HG03575 (cell line): Measurements from ENCODE around the gene EIF4EBP2.

Experiments used
- ATAC-seq: cut with Tn5 transposase; IDR thresholded peaks from one replicate; pipeline ENCODE4 v1.9.1; 2021; ENCODE audit not compliant: unreplicated experiment, insufficient number of reproducible peaks, low FRiP score; ENCODE audit errors: extremely low read depth

EIF4EBP2 gene

GRCh38 chr10:70376436-70377378 lies 27.2 kb upstream of the EIF4EBP2 start:
- no peak for ATAC-seq

GRCh38 chr10:70378122-70378521 lies 25.8 kb upstream of the EIF4EBP2 start:
- no peak for ATAC-seq

DNA sequence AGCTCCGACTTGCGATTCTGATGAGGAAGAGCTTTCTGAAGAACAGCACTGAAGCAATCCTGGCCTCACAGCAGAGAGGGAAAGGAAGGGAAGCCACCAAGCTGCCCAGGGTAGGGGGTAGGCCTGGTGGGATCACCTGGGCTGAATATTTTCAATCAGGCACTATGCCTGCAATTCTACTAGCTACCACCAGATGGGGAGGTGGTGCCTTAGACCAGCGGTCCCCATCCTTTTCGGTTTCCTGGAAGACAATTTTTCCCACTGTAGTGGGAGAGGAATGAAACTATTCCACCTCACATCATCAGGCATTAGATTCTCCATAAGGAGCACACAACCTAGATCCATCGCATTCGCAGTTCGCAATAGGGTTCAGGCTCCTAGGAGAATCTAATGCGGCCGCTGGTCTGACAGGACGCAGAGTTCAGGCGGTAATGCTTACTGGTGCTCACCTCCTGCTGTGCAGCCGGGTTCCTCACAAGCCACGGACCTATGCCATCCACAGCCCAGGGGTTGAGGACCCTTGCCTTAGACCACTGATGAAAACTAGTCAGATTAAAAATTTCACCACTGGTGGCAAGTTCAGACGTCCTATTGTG lies 24.3 kb upstream of the EIF4EBP2 start:
- ATAC-seq: no peak

- ATAC-seq: no peak
Measured at GRCh38 chr10:70380350-70381135, 23.4 kb upstream of the EIF4EBP2 start.

GRCh38 chr10:70381471-70382421 lies 22.2 kb upstream of the EIF4EBP2 start:
- no peak for ATAC-seq

DNA sequence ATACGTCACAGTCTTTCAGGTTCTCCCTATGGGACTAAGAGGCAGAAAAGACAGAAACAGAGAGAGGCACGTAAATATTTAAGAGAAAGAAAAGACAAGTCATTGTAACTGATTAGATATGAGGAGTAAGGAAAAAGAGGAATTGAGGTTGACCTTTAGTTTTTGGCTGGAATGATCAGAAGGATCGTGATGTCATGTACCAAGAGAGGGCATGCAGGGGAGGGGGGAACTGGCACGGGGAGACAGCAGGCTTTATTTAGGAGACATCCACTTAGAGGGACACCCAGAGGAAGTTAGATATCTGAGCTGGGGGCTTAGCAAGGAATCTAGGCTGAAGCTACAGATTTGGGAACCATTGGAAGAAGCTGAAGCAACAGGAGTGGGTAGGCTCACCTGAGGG lies 12.3 kb upstream of the EIF4EBP2 start:
- no peak for ATAC-seq

DNA sequence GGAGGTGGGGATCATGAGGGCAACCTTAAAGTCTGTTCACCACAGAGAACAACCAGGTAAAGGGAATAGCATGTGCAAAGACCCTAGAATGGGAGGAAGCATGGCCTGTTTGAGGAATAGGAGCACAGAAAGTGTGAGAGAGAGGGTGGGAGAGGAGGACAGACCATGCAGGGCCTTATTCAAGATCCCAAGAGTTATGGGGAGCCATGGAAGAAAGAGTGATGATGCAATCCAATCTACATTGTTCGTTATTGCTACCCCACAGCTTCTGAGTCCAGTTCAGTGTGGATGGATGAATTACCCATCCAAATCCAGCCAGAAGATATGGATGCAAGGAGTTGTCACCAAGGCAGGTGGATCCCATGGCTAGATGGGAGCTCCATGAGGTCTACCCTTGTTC lies 7.8 kb upstream of the EIF4EBP2 start:
- ATAC-seq: no peak

- no peak for ATAC-seq
Measured at GRCh38 chr10:70399177-70399576, 4.8 kb upstream of the EIF4EBP2 start.

- no peak for ATAC-seq
Measured at GRCh38 chr10:70403483-70404035, 386 bp upstream of the EIF4EBP2 start.

DNA sequence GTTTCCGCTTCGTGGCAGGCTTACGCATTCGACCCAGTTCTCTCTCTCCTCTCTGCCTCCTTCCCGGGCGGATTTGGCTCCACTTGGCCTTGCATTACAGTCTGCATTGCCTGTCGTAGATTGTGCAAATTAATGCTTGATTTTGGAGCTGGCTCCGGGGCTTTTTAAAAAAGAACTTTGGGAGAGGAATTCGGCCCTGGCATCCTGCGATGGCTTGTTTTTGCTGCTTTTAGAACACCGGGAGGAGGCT lies 767 bp downstream of the EIF4EBP2 start:
- no peak for ATAC-seq

- no peak for ATAC-seq
Measured at GRCh38 chr10:70405037-70405824, 1.3 kb downstream of the EIF4EBP2 start.

DNA sequence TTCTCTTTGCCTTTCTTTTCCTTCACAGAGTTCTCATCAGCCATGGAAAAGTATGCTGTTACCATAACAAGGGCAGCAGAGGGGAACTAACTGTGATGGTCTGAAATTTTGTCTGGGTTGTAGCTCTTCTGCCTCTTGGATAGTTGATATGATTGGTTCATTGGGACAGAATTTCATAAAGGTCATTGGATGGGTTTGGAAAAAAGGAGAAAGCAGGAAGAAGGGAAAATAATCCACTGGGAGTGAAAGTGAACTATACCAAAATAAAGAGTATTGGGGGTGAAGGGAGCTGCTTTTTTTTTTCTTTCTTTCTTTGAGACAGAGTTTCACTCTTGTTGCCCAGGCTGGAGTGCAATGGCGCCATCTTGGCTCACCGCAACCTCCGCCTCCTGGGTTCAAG lies 5.8 kb downstream of the EIF4EBP2 start:
- no peak for ATAC-seq

DNA sequence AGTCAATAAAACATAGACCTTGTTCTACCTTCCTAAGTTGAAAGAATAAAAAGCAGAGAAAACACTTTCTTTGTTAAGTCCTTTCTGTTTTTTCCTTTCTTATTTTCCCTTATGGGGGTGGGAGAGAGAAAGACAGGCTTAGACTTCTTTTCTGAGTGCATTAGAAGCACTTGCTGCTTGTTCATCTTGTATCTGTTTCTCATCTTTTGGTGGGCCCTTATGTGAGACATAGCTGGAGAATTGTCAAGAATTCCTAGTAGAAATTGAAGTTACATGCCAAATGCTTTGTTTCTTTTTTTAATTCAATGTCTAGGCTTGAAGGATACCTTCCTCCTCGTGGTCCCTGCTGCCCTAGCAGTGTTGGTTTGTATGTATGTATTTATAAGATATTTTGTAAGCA lies 6.7 kb downstream of the EIF4EBP2 start:
- no peak for ATAC-seq

GRCh38 chr10:70412356-70412755 lies 8.4 kb downstream of the EIF4EBP2 start:
- ATAC-seq: no peak

DNA sequence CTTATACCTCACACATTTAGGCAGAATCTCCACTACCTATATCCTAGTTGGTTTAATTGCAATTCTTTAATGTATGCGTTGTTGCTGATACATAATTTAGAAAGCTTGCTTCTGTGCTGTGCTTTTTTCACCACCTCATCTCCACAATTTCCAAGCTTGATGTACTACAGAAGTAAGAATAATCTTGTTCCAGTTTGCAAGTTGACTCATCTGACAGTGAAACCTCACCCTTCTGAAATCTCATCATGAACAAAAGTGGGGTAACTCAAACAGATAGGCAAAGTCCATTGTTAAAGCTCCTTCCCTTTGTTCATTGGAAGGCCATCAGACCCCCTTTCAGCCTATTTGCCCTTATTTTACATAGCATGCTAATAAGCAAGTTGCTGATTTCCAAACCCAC lies 13.6 kb downstream of the EIF4EBP2 start:
- ATAC-seq: no peak

- no peak for ATAC-seq
Measured at GRCh38 chr10:70418229-70418628, 14.3 kb downstream of the EIF4EBP2 start.

DNA sequence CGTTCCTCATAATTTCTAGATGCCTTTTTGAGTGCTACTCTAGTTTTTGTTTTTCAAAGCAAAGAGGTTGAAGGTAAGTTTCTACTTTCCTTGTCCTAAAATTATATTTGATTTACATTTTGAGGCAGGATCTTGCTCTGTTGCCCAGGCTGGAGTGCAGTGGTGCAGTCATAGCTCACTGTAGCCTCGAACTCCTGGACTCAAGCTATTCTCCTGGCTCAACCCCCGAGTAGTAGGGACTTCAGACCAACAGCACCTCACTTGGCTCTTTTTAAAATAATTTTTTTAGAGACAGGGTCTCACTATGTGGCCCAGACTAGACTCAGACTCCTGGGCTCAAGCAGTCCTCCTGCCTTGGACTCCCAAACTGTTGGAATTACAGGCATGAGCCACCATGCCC lies 14.8 kb downstream of the EIF4EBP2 start:
- ATAC-seq: no peak

GRCh38 chr10:70424320-70424719 lies 20.4 kb downstream of the EIF4EBP2 start:
- no peak for ATAC-seq
